ENCODE measurements around the gene GRIA3.

GRCh38 chrX:123298026-123298425, 113.9 kb downstream of the GRIA3 start:
- TF ChIP-seq CTCF (IDR thresholded peaks at IDR 0.05) (no peak), EP300 (IDR thresholded peaks at IDR 0.05) (no peak), POLR2A (IDR thresholded peaks at IDR 0.05) (no peak)
